AG04449 (cell line): ENCODE data around the gene E2F4.

Experiments used
- CTCF ChIA-PET: fragments of 350-600 bp; formaldehyde crosslinking; extraction: SDS; loops from one replicate; lab custom pipeline; 2021; ENCODE audit warnings: antibody characterized with exemption; lab: Yijun Ruan, JAX
- POLR2A ChIA-PET: fragments of 400-600, 350-600 bp; formaldehyde crosslinking; extraction: SDS; loops from one replicate; lab custom pipeline; 2020; ENCODE audit warnings: antibody characterized with exemption, inconsistent platforms; lab: Yijun Ruan, JAX
- DNase-seq: peaks from one replicate; pipeline ENCODE4 v3.0.0-alpha.2; 2010; ENCODE audit warnings: low read depth, low spot score
- H3K4me3 ChIP-seq: 2 replicates; pipeline ENCODE4 v1.5.1; 2011; ENCODE audit warnings: low read depth, mild to moderate bottlenecking, control low read depth, low read length
- CTCF ChIP-seq: IDR thresholded peaks from one replicate; pipeline ENCODE4 v1.5.1; 2011; ENCODE audit warnings: mild to moderate bottlenecking, moderate library complexity, low read length, control low read depth, inconsistent platforms; ENCODE audit not compliant: insufficient read depth; ENCODE audit errors: missing control alignments

E2F4 gene

GRCh38 chr16:67240506-67240905 is 48.6 kb downstream of the E2F4 start:
- H3K4me3 ChIP-seq = no peak overlapping the region
- no peak for TF ChIP-seq CTCF
- CTCF ChIA-PET = interaction anchor here (1.7 kb wide), 1 partner anchor 14 kb away, joined by 8 read pairs; the partner anchor contains the start of gene TMEM208
- POLR2A ChIA-PET = interaction anchor here (1.8 kb wide), 1 partner anchor 14 kb away, joined by 10 read pairs; the partner anchor contains the start of gene TMEM208
- DNase-seq = no peak

- ChIA-PET POLR2A (interaction anchor here (0.9 to 1.8 kb wide), 2 partner anchors 10 to 15 kb away, joined by 6 to 10 read pairs; partner anchors contain the start of gene TMEM208), CTCF (interaction anchor here (0.9 to 1.7 kb wide), 3 partner anchors 14 to 98 kb away, joined by 3 to 8 read pairs (median 5); partner anchors contain the start of genes ELMO3 and TMEM208)
- TF ChIP-seq CTCF = no peak
- no peak overlapping the region for H3K4me3 ChIP-seq
- DNase-seq = peak; percentile 62
Observed at GRCh38 chr16:67241008-67241900, 49.3 kb downstream of the E2F4 start.

GRCh38 chr16:67242138-67242730 is 50.3 kb downstream of the E2F4 start:
- no peak for DNase-seq
- no peak for TF ChIP-seq CTCF
- no peak overlapping the region for H3K4me3 ChIP-seq
- ChIA-PET POLR2A (interaction anchor here (0.9 to 1.8 kb wide), 3 partner anchors 11 to 16 kb away, joined by 3 to 10 read pairs (median 6); partner anchors contain the start of gene TMEM208), CTCF (interaction anchor here (0.9 to 1.5 kb wide), 2 partner anchors 44 to 97 kb away, joined by 3 to 5 read pairs; partner anchors contain the start of gene ELMO3)

- no peak for DNase-seq
- no peak for TF ChIP-seq CTCF
- ChIA-PET CTCF (interaction anchor here (0.9 to 1.5 kb wide), 4 partner anchors 17 to 278 kb away, joined by 3 to 5 read pairs (median 4); partner anchors contain the start of gene TMEM208), POLR2A (interaction anchor here (0.9 to 1.4 kb wide), 3 partner anchors 16 to 45 kb away, joined by 3 to 7 read pairs (median 3); partner anchors contain the start of genes ELMO3 and TMEM208)
- no peak overlapping the region for H3K4me3 ChIP-seq
Observed at GRCh38 chr16:67243481-67243880, 51.5 kb downstream of the E2F4 start.

GRCh38 chr16:67244387-67245185 is 52.6 kb downstream of the E2F4 start:
- H3K4me3 ChIP-seq = peak overlapping the region; percentile 32
- DNase-seq = peak; percentile 58
- ChIA-PET CTCF (interaction anchor here (1.0 to 1.9 kb wide), 7 partner anchors 12 to 95 kb away, joined by 3 to 8 read pairs (median 5); partner anchors contain the start of gene TMEM208), POLR2A (interaction anchor here (0.7 to 1.4 kb wide), 6 partner anchors 13 to 46 kb away, joined by 3 to 7 read pairs (median 3); partner anchors contain the start of genes ELMO3 and TMEM208)
- no peak for TF ChIP-seq CTCF
